Mucosa of stomach (tissue), 1 donor: ENCODE measurements around the gene ADM2.

Experiments used
- H3K27me3 ChIP-seq: one replicate; pipeline ENCODE4 v1.7.0; 2013; ENCODE audit warnings: mild to moderate bottlenecking, low read length; ENCODE audit not compliant: control insufficient read depth, insufficient read depth
- H3K36me3 ChIP-seq: one replicate; pipeline ENCODE4 v1.7.0; 2013; ENCODE audit warnings: low read length; ENCODE audit not compliant: control insufficient read depth, insufficient read depth
- H3K4me1 ChIP-seq: one replicate; pipeline ENCODE4 v1.7.0; 2013; ENCODE audit warnings: mild to moderate bottlenecking, low read length; ENCODE audit not compliant: control insufficient read depth, insufficient read depth
- H3K4me3 ChIP-seq: one replicate; pipeline ENCODE4 v1.7.0; 2013; ENCODE audit warnings: low read length
- H3K9ac ChIP-seq: one replicate; pipeline ENCODE4 v1.7.0; 2013; ENCODE audit warnings: mild to moderate bottlenecking, low read length, moderate library complexity
- H3K9me3 ChIP-seq: one replicate; pipeline ENCODE4 v1.7.0; 2013; ENCODE audit warnings: mild to moderate bottlenecking, low read length, moderate library complexity; ENCODE audit not compliant: control insufficient read depth
- donor health status: Pancreatic carcinoma.

ADM2 gene

GRCh38 chr22:50447576-50448551 lies 33.5 kb upstream of the ADM2 start:
- Histone ChIP-seq H3K36me3 (peaks cover 6% of the 10 kb centered on the region), H3K4me1 (peaks cover 36% of the 10 kb centered on the region), H3K9me3 (no peaks in the 10 kb centered on the region), H3K4me3 (no peak overlapping the region), H3K9ac (peak overlapping the region; percentile 3), H3K27me3 (no peaks in the 10 kb centered on the region)

- H3K4me1 ChIP-seq = peaks cover 10% of the 10 kb centered on the region
- H3K27me3 ChIP-seq = no peaks in the 10 kb centered on the region
- no peaks in the 10 kb centered on the region for H3K9me3 ChIP-seq
- H3K36me3 ChIP-seq = peaks cover 18% of the 10 kb centered on the region
- H3K9ac ChIP-seq = no peak overlapping the region
- no peak overlapping the region for H3K4me3 ChIP-seq
Measured at GRCh38 chr22:50452649-50453048, 28.7 kb upstream of the ADM2 start.

GRCh38 chr22:50454556-50455075 lies 26.7 kb upstream of the ADM2 start:
- no peaks in the 10 kb centered on the region for H3K4me1 ChIP-seq
- no peaks in the 10 kb centered on the region for H3K27me3 ChIP-seq
- no peak overlapping the region for H3K9ac ChIP-seq
- H3K4me3 ChIP-seq = no peak overlapping the region
- H3K9me3 ChIP-seq = no peaks in the 10 kb centered on the region
- peaks cover 18% of the 10 kb centered on the region for H3K36me3 ChIP-seq

GRCh38 chr22:50455201-50455600 lies 26.1 kb upstream of the ADM2 start:
- Histone ChIP-seq H3K27me3 (no peaks in the 10 kb centered on the region), H3K36me3 (peaks cover 17% of the 10 kb centered on the region), H3K4me1 (no peaks in the 10 kb centered on the region), H3K4me3 (no peak overlapping the region), H3K9me3 (no peaks in the 10 kb centered on the region), H3K9ac (no peak overlapping the region)

GRCh38 chr22:50456026-50456425 lies 25.3 kb upstream of the ADM2 start:
- Histone ChIP-seq H3K4me1 (peaks cover 7% of the 10 kb centered on the region), H3K9ac (no peak overlapping the region), H3K4me3 (no peak overlapping the region), H3K36me3 (peaks cover 25% of the 10 kb centered on the region), H3K9me3 (no peaks in the 10 kb centered on the region), H3K27me3 (no peaks in the 10 kb centered on the region)

- peaks cover 9% of the 10 kb centered on the region for H3K4me1 ChIP-seq
- H3K27me3 ChIP-seq = no peaks in the 10 kb centered on the region
- H3K4me3 ChIP-seq = no peak overlapping the region
- H3K9me3 ChIP-seq = no peaks in the 10 kb centered on the region
- no peak overlapping the region for H3K9ac ChIP-seq
- H3K36me3 ChIP-seq = peaks cover 27% of the 10 kb centered on the region
Measured at GRCh38 chr22:50456466-50457234, 24.7 kb upstream of the ADM2 start.

- peaks cover 40% of the 10 kb centered on the region for H3K36me3 ChIP-seq
- H3K9ac ChIP-seq = no peak overlapping the region
Measured at GRCh38 chr22:50459016-50459415, 22.3 kb upstream of the ADM2 start.

GRCh38 chr22:50459496-50460140 lies 21.7 kb upstream of the ADM2 start:
- Histone ChIP-seq H3K9ac (no peak overlapping the region), H3K27me3 (no peaks in the 10 kb centered on the region), H3K36me3 (peaks cover 40% of the 10 kb centered on the region), H3K4me1 (peaks cover 9% of the 10 kb centered on the region), H3K9me3 (no peaks in the 10 kb centered on the region), H3K4me3 (no peak overlapping the region)

More at GRCh38 chr22:50459016-50459415, 22.3 kb upstream of the ADM2 start:
- peaks cover 9% of the 10 kb centered on the region for H3K4me1 ChIP-seq
- no peaks in the 10 kb centered on the region for H3K9me3 ChIP-seq
- no peak overlapping the region for H3K4me3 ChIP-seq
- no peaks in the 10 kb centered on the region for H3K27me3 ChIP-seq

GRCh38 chr22:50460938-50461337 lies 20.4 kb upstream of the ADM2 start:
- Histone ChIP-seq H3K27me3 (no peaks in the 10 kb centered on the region), H3K4me3 (no peak overlapping the region), H3K4me1 (peaks cover 9% of the 10 kb centered on the region), H3K9me3 (no peaks in the 10 kb centered on the region), H3K9ac (no peak overlapping the region), H3K36me3 (peaks cover 36% of the 10 kb centered on the region)

- Histone ChIP-seq H3K4me1 (peaks cover 9% of the 10 kb centered on the region), H3K4me3 (no peak overlapping the region), H3K27me3 (no peaks in the 10 kb centered on the region), H3K36me3 (peaks cover 36% of the 10 kb centered on the region), H3K9ac (no peak overlapping the region), H3K9me3 (no peaks in the 10 kb centered on the region)
Measured at GRCh38 chr22:50461536-50461935, 19.8 kb upstream of the ADM2 start.

GRCh38 chr22:50461979-50462540 lies 19.3 kb upstream of the ADM2 start:
- H3K4me1 ChIP-seq = peaks cover 9% of the 10 kb centered on the region
- no peak overlapping the region for H3K9ac ChIP-seq
- H3K27me3 ChIP-seq = no peaks in the 10 kb centered on the region
- H3K9me3 ChIP-seq = no peaks in the 10 kb centered on the region
- peaks cover 39% of the 10 kb centered on the region for H3K36me3 ChIP-seq
- no peak overlapping the region for H3K4me3 ChIP-seq
